GM21786 (cell line): ENCODE measurements around the gene C11orf87.

Experiments used
- ATAC-seq: cut with Tn5 transposase; IDR thresholded peaks from one replicate; pipeline ENCODE4 v1.9.1; 2021; ENCODE audit not compliant: unreplicated experiment

C11orf87 gene

DNA sequence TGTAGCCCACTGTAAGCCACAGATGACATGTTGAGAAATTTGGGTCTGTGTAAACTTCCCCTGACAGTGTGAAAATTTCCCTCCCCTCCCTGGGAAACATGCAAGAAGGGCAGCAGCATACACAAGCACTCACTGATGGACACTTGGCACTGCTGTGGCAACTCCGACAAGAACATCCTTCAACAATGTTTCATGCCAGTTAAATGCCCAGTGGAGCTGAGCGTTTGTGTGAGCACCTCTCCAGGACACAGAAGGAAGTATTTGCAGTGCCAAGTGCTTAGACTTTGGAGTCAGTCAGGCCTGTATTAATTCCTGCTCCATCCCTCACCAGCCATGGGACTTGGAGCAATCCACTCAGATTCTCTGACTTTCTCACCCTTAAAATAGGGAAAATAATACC lies 17.7 kb downstream of the C11orf87 start:
- no peak for ATAC-seq

DNA sequence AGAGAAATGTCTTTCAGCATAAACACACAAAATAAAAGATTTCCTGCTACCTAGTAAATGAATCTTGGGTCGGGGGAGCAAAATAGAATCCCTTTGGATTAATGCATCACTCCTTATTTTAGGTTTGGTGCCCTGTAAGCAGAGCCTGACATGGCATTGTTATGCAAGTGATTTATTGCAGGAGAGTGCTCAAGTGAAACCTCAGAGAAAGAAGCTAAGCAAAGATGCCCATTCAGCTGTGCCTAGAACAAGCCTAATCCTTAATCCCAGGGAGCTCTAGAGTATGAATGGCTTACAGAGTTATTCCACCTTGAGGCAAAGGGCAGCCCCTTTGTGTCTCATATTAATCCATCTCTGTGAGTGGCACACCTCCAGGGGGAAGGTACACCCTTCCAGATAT lies 21.1 kb downstream of the C11orf87 start:
- ATAC-seq: no peak

DNA sequence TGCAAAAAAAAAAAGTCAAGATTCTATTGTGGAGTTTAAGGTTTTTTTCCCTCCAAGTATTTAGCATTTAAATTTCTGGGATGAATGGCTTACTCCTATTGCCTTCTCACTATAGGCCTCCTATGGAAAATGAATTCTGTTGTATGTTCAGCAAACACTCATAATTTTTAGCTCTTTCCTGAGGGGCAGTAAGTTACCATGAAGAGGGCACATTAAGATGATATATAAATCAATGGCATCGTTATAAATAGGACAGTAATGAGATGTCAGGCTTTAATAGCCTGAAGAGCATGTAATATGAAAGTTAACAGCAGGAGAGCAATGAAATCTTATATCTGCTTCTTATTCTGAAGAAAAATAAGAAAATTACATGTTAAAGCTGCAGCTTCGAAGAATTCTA lies 32.9 kb downstream of the C11orf87 start:
- ATAC-seq: no peak
